Loucy (cell line): ENCODE data around the gene SMIM3.
A peak's percentile ranks its signal among the peaks of the same experiment; 100 is the strongest.

Experiments
- H2AFZ ChIP-seq: fragments of 200-600 bp; sonication (generic); 2 replicates; pipeline ENCODE4 v1.6.0; 2016; ENCODE audit warnings: antibody characterized with exemption, mild to moderate bottlenecking, low read length, moderate library complexity
- H3F3A ChIP-seq: fragments of 200-600 bp; 2 replicates; pipeline ENCODE4 v1.6.0; 2016; ENCODE audit warnings: antibody characterized with exemption, low read depth, mild to moderate bottlenecking
- H3K27me3 ChIP-seq: fragments of 200-600 bp; sonication (generic); 2 replicates; pipeline ENCODE4 v1.6.1; 2014; ENCODE audit warnings: low read length, mild to moderate bottlenecking; ENCODE audit not compliant: insufficient read depth, poor library complexity, severe bottlenecking
- H3K36me3 ChIP-seq: fragments of 200-600 bp; sonication (generic); 2 replicates; pipeline ENCODE4 v1.6.1; 2016; ENCODE audit warnings: low read length; ENCODE audit not compliant: insufficient read depth
- H3K4me1 ChIP-seq: fragments of 200-600 bp; sonication (generic); 2 replicates; pipeline ENCODE4 v1.5.1; 2014; ENCODE audit warnings: low read length, mild to moderate bottlenecking; ENCODE audit not compliant: insufficient read depth, poor library complexity, severe bottlenecking
- H3K4me2 ChIP-seq: fragments of 200-600 bp; sonication (generic); 2 replicates; pipeline ENCODE4 v1.6.0; 2014; ENCODE audit warnings: antibody characterized with exemption, low read length, low read depth, mild to moderate bottlenecking; ENCODE audit not compliant: poor library complexity, severe bottlenecking
- H3K4me3 ChIP-seq: fragments of 200-600 bp; sonication (generic); 2 replicates; pipeline ENCODE4 v1.5.1; 2014; ENCODE audit warnings: low read length, mild to moderate bottlenecking, mixed read lengths; ENCODE audit not compliant: poor library complexity, severe bottlenecking
- H3K79me2 ChIP-seq: fragments of 200-600 bp; sonication (generic); 2 replicates; pipeline ENCODE4 v1.6.1; 2014; ENCODE audit warnings: low read length; ENCODE audit not compliant: insufficient read depth
- H3K9ac ChIP-seq: fragments of 200-600 bp; sonication (generic); 2 replicates; pipeline ENCODE4 v1.6.0; 2014; ENCODE audit warnings: mild to moderate bottlenecking, low read depth, low read length, moderate library complexity; ENCODE audit not compliant: poor library complexity, severe bottlenecking
- H3K9me2 ChIP-seq: fragments of 200-600 bp; sonication (generic); replicated peaks from 2 replicates; pipeline ENCODE4 v1.6.1; 2016; ENCODE audit warnings: low read depth, low read length, mixed read lengths
- H3K9me3 ChIP-seq: fragments of 200-600 bp; sonication (generic); 2 replicates; pipeline ENCODE4 v1.6.1; 2014; ENCODE audit warnings: mild to moderate bottlenecking, antibody characterized with exemption, low read length, low read depth; ENCODE audit not compliant: insufficient read depth
- H4K20me1 ChIP-seq: fragments of 200-600 bp; sonication (generic); 2 replicates; pipeline ENCODE4 v1.6.0; 2014; ENCODE audit warnings: antibody characterized with exemption, low read length, mild to moderate bottlenecking; ENCODE audit not compliant: insufficient read depth, poor library complexity, severe bottlenecking
- CTCF ChIP-seq: fragments of 200-600 bp; sonication (generic); conservative IDR thresholded peaks from 2 replicates; pipeline ENCODE4 v1.5.1; 2014; ENCODE audit warnings: mild to moderate bottlenecking, antibody characterized with exemption, low read length
- EZH2phosphoT487 ChIP-seq: fragments of 200-600 bp; IDR thresholded peaks from 2 replicates; pipeline ENCODE4 v1.6.1; 2018; ENCODE audit warnings: antibody characterized with exemption, mild to moderate bottlenecking, moderate library complexity, borderline replicate concordance

Gene SMIM3

GRCh38 chr5:150788977-150789376 lies 10.4 kb downstream of the SMIM3 start:
- Histone ChIP-seq H3K9me3 (peaks cover 5% of the 10 kb centered on the region), H3K27me3 (no peaks in the 10 kb centered on the region), H3K79me2 (peaks cover 100% of the 10 kb centered on the region), H3K4me2 (peak overlapping the region; percentile 98), H3K9ac (peak overlapping the region; percentile 79), H3K36me3 (peaks cover 25% of the 10 kb centered on the region), H2AFZ (no peak overlapping the region), H3K4me1 (peaks cover 70% of the 10 kb centered on the region), H3K4me3 (peak overlapping the region; percentile 85), H4K20me1 (peaks cover 76% of the 10 kb centered on the region), H3K9me2 (no peaks in the 10 kb centered on the region), H3F3A (peaks cover 13% of the 10 kb centered on the region)
- TF ChIP-seq EZH2phosphoT487 (no peak), CTCF (no peak)

GRCh38 chr5:150789450-150789849 lies 10.9 kb downstream of the SMIM3 start:
- H3K9ac ChIP-seq: peak overlapping the region; percentile 79
- peaks cover 100% of the 10 kb centered on the region for H3K79me2 ChIP-seq
- H3K4me1 ChIP-seq: peaks cover 65% of the 10 kb centered on the region
- peaks cover 8% of the 10 kb centered on the region for H3F3A ChIP-seq
- TF ChIP-seq EZH2phosphoT487: no peak
- TF ChIP-seq CTCF: no peak
- H3K9me3 ChIP-seq: peaks cover 5% of the 10 kb centered on the region
- H3K9me2 ChIP-seq: no peaks in the 10 kb centered on the region
- H3K36me3 ChIP-seq: peaks cover 30% of the 10 kb centered on the region
- peaks cover 81% of the 10 kb centered on the region for H4K20me1 ChIP-seq
- no peak overlapping the region for H2AFZ ChIP-seq
- no peaks in the 10 kb centered on the region for H3K27me3 ChIP-seq
- peak overlapping the region; percentile 85 for H3K4me3 ChIP-seq
- peak overlapping the region; percentile 98 for H3K4me2 ChIP-seq

GRCh38 chr5:150789943-150790611 lies 11.5 kb downstream of the SMIM3 start:
- Histone ChIP-seq H3K9ac (peak overlapping the region; percentile 79), H3F3A (peaks cover 4% of the 10 kb centered on the region; the same call in 1 of the 2 replicates), H3K9me3 (peaks cover 5% of the 10 kb centered on the region), H4K20me1 (peaks cover 87% of the 10 kb centered on the region), H3K79me2 (peaks cover 100% of the 10 kb centered on the region), H3K27me3 (no peaks in the 10 kb centered on the region), H3K9me2 (no peaks in the 10 kb centered on the region), H3K4me2 (peak overlapping the region; percentile 98), H3K4me1 (peaks cover 62% of the 10 kb centered on the region), H2AFZ (no peak overlapping the region), H3K4me3 (peak overlapping the region; percentile 85), H3K36me3 (peaks cover 36% of the 10 kb centered on the region)
- TF ChIP-seq CTCF (no peak), EZH2phosphoT487 (no peak)
